GM21737 (cell line): ENCODE results near the gene NFE2L1.
"Not testable (repeated sequence)": the region's sequence is repeated elsewhere in the genome, so short reads cannot be mapped to it uniquely, and the experiment has no call there.

Source experiments
- ATAC-seq: cut with Tn5 transposase; IDR thresholded peaks from one replicate; pipeline ENCODE4 v1.9.1; 2021; ENCODE audit warnings: mild to moderate bottlenecking, moderate library complexity; ENCODE audit not compliant: unreplicated experiment

The NFE2L1 gene, protein sequence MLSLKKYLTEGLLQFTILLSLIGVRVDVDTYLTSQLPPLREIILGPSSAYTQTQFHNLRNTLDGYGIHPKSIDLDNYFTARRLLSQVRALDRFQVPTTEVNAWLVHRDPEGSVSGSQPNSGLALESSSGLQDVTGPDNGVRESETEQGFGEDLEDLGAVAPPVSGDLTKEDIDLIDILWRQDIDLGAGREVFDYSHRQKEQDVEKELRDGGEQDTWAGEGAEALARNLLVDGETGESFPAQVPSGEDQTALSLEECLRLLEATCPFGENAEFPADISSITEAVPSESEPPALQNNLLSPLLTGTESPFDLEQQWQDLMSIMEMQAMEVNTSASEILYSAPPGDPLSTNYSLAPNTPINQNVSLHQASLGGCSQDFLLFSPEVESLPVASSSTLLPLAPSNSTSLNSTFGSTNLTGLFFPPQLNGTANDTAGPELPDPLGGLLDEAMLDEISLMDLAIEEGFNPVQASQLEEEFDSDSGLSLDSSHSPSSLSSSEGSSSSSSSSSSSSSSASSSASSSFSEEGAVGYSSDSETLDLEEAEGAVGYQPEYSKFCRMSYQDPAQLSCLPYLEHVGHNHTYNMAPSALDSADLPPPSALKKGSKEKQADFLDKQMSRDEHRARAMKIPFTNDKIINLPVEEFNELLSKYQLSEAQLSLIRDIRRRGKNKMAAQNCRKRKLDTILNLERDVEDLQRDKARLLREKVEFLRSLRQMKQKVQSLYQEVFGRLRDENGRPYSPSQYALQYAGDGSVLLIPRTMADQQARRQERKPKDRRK

GRCh38 chr17:48047741-48048383, at the start of gene NFE2L1:
NFE2L1 (plus strand) TSS chr17:48048359; CDS start chr17:48051119, 2,760 bp downstream.
- peak; percentile 90 for ATAC-seq

DNA sequence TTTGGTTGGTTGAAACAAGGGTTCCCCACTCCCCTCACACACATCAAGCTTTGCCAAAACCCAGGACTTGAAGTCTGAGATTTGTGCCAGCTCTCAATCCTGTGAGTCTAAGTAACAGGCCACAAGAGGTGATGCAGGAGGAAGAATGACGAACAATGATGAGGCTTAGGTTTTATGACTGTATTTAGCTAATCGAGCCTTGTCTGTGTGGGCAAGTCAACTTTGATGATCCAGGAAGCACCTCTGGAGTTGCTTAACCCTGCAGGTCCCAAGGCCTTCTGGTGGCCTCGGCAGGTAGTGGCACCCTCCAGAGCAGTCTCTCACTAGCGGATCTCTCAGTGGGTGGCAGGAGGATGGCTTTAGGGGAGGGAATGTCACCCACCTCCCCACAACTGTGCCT, 48.6 kb upstream of the NFE2L1 start:
- ATAC-seq, result no peak

DNA sequence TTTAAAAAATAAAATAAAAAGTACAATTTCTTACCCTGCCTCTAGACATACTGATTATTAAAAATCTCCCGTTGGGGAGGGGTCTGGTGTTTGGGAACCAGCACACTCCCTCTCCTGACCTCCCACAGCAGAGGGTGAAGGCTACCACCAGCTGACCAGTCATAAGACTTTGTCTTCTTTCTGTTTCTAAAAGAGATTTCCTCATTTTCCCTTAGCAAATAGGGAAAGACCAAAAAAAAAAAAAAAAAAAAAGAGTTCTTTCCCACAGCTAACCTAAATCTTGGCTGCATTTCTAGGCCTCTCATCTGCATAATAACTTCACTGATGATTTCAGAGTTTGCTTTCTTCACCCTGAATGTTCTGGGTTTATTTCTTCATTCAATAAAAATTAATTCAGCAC, 47.0 kb upstream of the NFE2L1 start:
- ATAC-seq, result no peak

DNA sequence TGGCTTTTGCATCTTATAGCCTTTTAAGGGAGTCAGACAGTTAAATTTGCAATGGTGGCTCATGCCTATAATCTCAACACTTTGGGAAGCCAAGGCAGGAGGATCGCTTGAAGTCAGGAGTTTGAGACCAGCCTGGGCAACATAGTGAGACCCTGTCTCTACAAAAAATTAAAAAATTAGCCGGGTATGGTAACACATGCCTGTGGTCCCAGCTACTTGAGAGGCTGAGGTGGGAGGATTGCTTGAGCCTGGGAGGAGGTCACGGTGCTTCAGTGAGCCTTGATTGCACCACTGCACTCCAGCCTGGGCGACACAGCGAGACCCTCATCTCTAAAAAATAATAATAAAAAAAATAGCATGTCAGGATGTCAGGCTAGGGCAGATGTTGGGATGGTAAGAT, 46.5 kb upstream of the NFE2L1 start:
- not testable (repeated sequence) for ATAC-seq

DNA sequence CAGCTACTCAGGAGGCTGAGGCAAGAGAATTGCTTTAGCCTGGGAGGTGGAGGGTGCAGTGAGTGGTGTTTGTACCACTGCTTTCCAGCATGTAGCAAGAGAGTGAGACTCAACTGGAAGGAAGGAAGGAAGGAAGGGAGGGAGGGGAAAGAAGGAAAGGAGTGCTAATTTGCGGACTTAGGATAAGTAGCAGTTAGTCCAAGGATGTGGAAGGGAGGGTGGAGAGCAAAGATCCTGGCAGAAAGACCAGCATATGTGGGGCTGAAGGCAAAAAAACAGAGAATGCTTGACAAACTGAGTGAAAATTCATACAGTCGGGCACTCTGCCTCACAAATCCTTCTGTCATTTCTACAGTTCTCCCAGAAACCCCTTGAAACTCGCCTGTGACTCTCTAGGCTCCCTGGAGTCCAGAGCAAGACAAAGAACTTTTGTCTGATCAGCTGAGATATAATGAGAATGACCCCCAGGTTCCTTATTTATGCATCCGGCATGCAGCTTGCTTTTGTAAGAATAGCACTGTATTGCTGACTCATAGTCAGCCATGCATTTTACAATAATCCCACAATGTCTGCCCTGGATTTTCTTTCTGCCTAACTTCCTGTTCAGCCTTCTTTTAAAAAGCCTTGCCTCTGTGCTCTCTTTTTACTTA, 45.8 kb upstream of the NFE2L1 start:
- no peak for ATAC-seq

GRCh38 chr17:48002916-48003416, 45.2 kb upstream of the NFE2L1 start:
- no peak for ATAC-seq

DNA sequence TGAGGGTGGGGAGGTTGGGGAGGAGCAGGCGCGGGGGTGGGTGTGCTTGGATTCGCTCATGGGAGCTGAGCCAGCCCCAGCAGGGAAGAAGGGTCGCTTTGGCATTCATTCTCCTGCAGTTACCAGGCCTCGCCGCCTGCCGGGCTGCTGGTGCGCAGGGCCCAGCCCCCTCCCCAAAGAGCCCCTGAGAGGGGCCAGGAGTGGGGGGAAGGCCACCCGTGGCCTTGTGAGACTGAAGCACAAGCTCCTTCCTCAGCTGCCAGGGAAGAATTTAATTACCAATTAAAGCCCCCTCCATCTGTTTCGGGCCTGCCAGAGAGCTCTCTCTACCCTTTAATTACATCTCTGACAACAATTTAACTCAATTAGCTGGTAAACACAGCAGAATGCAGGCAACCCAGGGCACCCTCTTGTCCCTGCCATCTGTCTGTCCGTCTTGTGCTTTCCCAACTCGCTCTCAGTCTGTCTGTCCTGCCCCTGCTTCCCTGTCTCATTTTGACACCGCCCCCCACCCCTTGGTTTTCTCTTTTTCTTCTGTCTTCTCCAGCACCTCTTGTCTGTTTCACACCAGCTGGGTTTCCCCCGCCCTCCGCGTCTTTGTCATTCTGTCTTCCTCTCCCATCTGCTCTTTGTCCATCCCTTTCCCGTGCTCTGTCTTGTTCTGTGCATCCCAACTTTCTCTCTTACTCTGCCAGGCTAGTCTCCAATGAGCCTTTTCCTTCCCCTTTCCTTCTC, 44.6 kb upstream of the NFE2L1 start:
- no peak for ATAC-seq

DNA sequence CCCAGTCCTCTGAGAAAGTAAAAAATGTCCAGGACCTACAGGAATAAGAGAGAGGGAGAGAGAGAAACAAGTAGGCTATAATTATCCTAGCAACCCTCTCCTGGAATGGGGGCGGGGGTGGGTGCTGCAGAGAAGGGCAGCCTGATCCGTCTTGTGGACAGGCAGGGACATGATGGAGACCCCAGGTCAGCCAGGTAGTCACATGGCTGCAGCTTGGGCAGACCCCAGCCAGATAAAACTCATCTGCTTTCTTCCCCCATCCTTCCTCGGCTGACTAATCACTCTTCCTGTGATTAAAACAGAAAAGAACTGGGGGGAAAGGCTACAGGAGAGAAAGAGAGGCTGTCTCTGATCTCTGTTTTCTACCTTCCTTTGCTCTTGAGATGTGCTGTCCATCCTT, 43.2 kb upstream of the NFE2L1 start:
- ATAC-seq, result no peak

- ATAC-seq, result no peak
Observed at GRCh38 chr17:48006936-48007709, 41.0 kb upstream of the NFE2L1 start.

DNA sequence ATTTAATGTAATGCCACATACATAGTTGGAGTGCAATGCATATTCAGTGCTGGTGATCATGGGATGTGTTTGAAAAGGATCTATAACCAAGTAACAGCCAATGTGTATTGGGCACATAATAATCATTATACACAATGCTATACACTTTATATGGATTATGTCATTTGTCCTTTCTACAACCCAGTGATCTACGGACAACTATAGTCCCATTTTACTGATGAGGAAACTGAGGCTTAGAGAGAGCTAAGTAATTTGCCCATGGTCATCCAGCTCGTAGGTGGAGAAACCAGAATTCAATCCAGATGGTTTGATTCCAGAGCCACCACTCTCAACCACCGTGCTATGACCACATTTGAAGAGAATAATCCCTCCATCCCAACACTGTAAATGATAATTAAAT, 38.0 kb upstream of the NFE2L1 start:
- ATAC-seq, result no peak

- ATAC-seq, result no peak
Observed at GRCh38 chr17:48011405-48012150, 36.6 kb upstream of the NFE2L1 start.

DNA sequence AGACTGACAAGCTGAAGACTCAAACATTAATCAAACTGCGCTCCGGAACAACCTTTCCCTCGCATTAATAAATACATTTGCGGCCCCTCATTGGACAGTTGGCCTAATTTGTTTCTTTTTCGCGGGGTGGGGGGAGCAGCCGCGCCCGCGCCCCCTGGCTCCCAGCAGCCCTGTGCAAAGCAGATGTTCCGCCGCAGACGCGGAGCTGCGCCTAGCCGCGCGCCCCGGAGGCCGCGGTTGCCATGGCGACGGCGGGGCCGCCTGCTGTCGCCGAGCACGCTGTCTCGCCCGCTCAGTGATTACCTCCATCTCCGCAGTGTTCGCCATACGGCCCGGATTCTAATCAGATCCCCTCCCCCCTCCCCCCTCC, 36.0 kb upstream of the NFE2L1 start:
- ATAC-seq, result no peak

DNA sequence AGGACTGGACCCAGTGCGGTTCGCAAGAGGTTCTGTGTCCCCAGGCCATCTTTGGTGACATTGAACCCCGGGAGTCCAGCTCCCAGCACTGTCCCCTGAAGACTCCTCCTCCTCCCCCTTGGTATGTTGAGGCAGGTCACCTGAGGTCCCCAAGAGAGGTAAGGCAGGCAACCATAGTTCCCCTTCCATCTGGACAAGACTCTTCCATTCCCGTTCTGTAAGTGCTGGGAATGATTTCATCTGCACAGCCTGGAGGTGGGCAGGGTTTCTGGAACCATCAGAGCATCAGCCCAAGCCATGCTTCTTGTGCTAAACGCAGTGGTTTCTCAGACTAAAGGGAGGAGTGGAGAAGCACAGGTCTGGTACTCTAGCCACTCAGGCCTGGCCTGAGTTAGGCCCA, 35.5 kb upstream of the NFE2L1 start:
- no peak for ATAC-seq

DNA sequence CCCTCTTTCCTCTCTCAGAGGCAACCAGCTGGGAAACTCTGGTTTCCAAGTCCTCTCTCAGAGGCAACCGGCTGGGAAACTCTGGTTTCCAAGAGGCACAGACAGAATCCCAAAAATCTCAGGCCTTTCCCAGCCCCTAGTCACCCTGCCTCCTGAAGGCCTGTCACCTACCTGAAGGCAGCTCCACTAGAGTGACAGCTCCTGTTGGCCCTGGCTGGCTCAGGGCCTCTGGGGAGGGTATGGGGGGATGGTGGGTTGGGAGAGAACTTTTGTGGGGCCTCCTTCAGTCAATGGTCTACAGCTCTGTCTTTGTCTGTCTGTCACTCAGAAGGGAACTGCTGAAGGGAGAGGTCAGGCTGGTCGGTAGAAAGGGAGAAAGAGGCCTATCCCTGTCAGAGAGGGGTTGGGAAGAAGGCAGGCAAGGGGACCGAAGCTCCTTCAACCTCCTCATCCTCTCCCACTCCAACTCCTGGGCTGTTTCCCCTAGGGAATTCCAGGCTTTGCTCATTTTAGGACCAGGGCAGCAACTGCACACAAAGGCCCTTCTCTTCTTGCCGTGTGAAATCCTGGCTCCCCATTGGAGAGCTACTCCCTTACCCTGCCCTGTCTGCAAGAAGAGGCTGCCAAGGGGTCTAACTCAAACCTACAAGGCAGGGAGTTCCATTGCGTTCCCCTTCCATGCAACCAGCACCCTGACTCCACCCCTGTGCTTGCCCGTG, 34.1 kb upstream of the NFE2L1 start:
- ATAC-seq, result no peak

DNA sequence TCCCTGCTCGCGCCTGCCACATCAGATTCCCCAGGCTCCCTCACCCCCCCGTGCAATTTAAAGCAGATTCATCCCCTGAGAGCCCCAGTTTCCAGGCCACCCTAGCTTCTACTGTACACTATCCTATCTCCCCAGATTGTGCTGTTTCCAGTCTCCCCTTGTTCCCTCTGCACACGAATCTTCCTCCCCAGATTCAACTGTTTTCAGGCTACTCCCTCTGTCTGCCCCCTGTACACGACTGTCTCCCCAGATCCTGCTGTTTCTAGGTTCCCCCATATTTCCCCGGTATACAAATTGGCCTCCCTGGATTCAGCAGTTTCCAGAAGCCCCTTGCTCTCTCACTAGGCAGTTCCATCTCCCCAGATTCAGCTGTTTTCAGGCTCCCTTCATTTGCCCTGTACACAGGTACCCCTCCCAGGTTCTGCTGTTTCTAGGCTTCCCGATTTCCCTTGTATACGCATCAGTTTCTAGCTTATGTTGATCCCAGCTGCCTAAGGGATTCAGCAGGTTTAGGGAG, 33.5 kb upstream of the NFE2L1 start:
- no peak for ATAC-seq

DNA sequence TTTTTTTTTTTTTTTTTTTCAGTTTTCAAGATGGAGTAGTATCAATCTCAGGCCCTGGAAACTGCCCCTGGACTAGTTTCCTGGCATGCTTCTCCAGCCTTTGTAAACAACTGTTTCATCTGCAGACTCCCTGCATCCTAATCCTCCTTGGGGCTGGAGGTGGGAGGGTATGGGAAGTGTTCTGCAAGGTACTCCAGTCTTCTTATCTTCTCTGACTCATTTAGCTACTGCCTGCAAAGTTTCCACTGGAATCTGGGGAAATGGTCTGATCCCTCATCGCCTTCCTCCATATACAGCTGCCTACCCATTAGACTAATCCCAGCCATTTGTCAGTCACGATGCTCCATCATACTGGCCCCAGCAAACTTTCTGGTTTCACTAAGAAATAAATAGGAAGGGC, 32.0 kb upstream of the NFE2L1 start:
- ATAC-seq, result no peak

DNA sequence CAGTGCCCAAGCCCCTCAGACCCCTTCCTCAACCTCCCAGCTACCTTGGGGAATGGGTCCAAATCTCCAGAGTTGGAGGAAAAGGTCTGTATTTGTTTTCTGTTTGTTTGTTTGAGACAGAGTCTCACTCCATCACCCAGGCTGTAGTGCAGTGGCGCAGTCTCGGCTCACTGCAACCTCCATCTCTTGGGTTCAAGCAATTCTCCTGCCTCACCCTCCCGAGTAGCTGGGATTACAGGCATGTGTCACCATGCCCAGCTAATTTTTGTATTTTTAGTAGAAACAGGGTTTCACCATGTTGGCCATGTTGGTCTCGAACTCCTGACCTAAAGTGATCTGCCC, 30.4 kb upstream of the NFE2L1 start:
- not testable (repeated sequence) for ATAC-seq

GRCh38 chr17:48021934-48022333, 26.2 kb upstream of the NFE2L1 start:
- ATAC-seq, result no peak
